Activated T-helper 1 cell treated with anti-CD3 and anti-CD28 coated beads, Interleukin-12 subunit alpha, Interleukin-12 subunit beta, Interleukin-2, Interleukin-4 antibody, amounts not matched to agents 30 ng/mL and 10 ng/mL and 1 ng/mL, durations not matched to agents 14 hours and 24 hours and 36 hours (primary cell): ENCODE results near the gene CDH23. TPM values are rescaled to one million over a fixed set of nuclear protein-coding genes. Genes with fewer than 3 reads are reported as not detected.

Experiments used
- DNase-seq: peaks from one replicate; pipeline ENCODE4 v3.0.0; 2021; ENCODE audit warnings: low spot score
- H3K27ac Mint-ChIP-seq: one replicate; pipeline ENCODE4 v1.8.0; 2021; ENCODE audit warnings: mild to moderate bottlenecking, mixed read lengths
- H3K27me3 Mint-ChIP-seq: one replicate; pipeline ENCODE4 v1.8.0; 2022; ENCODE audit warnings: mild to moderate bottlenecking, moderate library complexity, mixed read lengths; ENCODE audit not compliant: insufficient read depth
- H3K36me3 Mint-ChIP-seq: one replicate; pipeline ENCODE4 v1.8.0; 2021; ENCODE audit warnings: low read depth, mixed read lengths
- H3K4me1 Mint-ChIP-seq: one replicate; pipeline ENCODE4 v1.8.0; 2021; ENCODE audit warnings: low read depth, mixed read lengths
- H3K4me3 Mint-ChIP-seq: one replicate; pipeline ENCODE4 v1.8.0; 2021; ENCODE audit warnings: mild to moderate bottlenecking, moderate library complexity, mixed read lengths
- H3K9me3 Mint-ChIP-seq: one replicate; pipeline ENCODE4 v1.8.0; 2021; ENCODE audit warnings: mixed read lengths
- intact Hi-C: fragments of 100-400 bp; cut with micrococcal nuclease; formaldehyde crosslinking; loops from one replicate; pipeline ENCODE4 v1.15.1; 2024
- total RNA-seq: library from RNA; stranded (reverse); gene quantifications from 2 replicates; pipeline ENCODE4 v1.2.3, GENCODE V29; 2022

CDH23 gene
- total RNA-seq, 1 donor from 2014 or later = 0.57 TPM

- H3K4me1 Mint-ChIP-seq = peaks cover 95% of the 10 kb centered on the region
- no peaks in the 10 kb centered on the region for H3K27me3 Mint-ChIP-seq
- DNase-seq = no peak
- H3K9me3 Mint-ChIP-seq = no peaks in the 10 kb centered on the region
- peak overlapping the region; percentile 99 for H3K27ac Mint-ChIP-seq
- peak overlapping the region; percentile 76 for H3K4me3 Mint-ChIP-seq
- H3K36me3 Mint-ChIP-seq = peaks cover 60% of the 10 kb centered on the region
- intact Hi-C loops = no loop called here
Measured at GRCh38 chr10:71749396-71749795, 352.7 kb downstream of the CDH23 start.

GRCh38 chr10:71750124-71750841 is 353.6 kb downstream of the CDH23 start:
- peaks cover 66% of the 10 kb centered on the region for H3K36me3 Mint-ChIP-seq
- intact Hi-C loops = no loop called here
- DNase-seq = no peak
- H3K27ac Mint-ChIP-seq = peak overlapping the region; percentile 99
- no peaks in the 10 kb centered on the region for H3K9me3 Mint-ChIP-seq
- no peaks in the 10 kb centered on the region for H3K27me3 Mint-ChIP-seq
- H3K4me3 Mint-ChIP-seq = peak overlapping the region; percentile 35
- H3K4me1 Mint-ChIP-seq = peaks cover 95% of the 10 kb centered on the region

DNA sequence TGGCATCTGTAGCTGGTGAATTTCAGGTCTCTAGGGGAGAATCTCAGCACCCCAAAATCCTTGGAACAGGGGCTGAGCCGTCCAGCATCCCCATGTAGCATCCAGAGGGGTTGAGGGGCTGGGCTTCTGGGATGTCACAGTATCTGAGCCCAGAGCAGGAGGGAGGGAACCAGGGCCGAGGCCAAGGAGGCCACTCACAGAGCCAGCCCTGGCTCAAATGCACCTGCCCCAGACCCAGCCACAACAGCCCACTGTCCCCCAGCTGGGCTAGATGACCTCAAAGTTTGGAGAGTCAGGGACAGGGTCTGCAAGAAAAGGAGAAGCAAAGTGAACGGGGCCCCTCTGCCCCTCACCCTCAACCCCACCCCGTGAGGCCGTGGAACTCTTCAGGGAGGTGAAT is 354.3 kb downstream of the CDH23 start:
- H3K4me1 Mint-ChIP-seq = peaks cover 91% of the 10 kb centered on the region
- H3K36me3 Mint-ChIP-seq = peaks cover 66% of the 10 kb centered on the region
- H3K4me3 Mint-ChIP-seq = no peak overlapping the region
- DNase-seq = no peak
- no peaks in the 10 kb centered on the region for H3K9me3 Mint-ChIP-seq
- intact Hi-C loops = no loop called here
- H3K27me3 Mint-ChIP-seq = no peaks in the 10 kb centered on the region
- H3K27ac Mint-ChIP-seq = peak overlapping the region; percentile 99

GRCh38 chr10:71751515-71752224 is 354.9 kb downstream of the CDH23 start:
- Mint-ChIP-seq H3K27me3 (no peaks in the 10 kb centered on the region), H3K9me3 (no peaks in the 10 kb centered on the region), H3K27ac (peak overlapping the region; percentile 79), H3K4me3 (peak overlapping the region; percentile 17), H3K4me1 (peaks cover 91% of the 10 kb centered on the region), H3K36me3 (peaks cover 73% of the 10 kb centered on the region)
- DNase-seq = no peak
- intact Hi-C loops = no loop called here

DNA sequence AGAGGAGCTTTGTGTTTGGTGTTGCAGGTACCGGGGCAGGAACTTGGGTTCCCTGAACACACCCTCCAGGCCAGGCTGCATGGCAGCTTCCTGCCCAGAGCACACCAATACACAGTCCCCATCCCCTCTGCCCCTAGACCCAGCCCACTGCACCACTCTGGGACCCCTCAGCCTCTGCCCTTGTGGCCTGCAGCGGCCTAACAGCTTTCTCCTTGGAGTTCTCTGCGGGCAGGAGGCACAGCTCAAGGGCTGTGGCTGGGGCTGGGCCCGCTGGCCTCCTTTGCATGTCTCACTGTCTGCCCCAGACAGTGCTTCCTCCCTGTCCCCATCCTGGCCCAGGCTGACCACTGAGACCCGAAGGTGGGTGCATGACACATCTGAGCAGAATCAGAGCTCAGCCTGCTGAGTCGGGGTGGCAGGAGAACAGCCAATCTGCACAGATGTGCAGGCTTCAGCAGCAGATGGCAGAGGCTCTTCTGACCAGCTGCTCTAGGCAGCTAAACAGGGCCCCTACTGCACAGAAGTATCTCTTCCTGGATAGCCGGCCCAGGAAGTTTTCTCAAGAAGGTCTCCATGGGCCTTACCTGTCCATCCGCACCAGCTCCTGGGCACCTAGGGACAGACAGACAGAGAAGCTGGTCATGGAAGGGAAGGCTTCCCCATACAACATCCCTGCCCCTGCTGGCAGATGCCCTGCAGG is 355.8 kb downstream of the CDH23 start:
- peaks cover 91% of the 10 kb centered on the region for H3K4me1 Mint-ChIP-seq
- H3K36me3 Mint-ChIP-seq = peaks cover 70% of the 10 kb centered on the region
- DNase-seq = no peak
- H3K27ac Mint-ChIP-seq = peak overlapping the region; percentile 79
- no peaks in the 10 kb centered on the region for H3K27me3 Mint-ChIP-seq
- H3K4me3 Mint-ChIP-seq = peak overlapping the region; percentile 17
- intact Hi-C loops = no loop called here
- no peaks in the 10 kb centered on the region for H3K9me3 Mint-ChIP-seq

DNA sequence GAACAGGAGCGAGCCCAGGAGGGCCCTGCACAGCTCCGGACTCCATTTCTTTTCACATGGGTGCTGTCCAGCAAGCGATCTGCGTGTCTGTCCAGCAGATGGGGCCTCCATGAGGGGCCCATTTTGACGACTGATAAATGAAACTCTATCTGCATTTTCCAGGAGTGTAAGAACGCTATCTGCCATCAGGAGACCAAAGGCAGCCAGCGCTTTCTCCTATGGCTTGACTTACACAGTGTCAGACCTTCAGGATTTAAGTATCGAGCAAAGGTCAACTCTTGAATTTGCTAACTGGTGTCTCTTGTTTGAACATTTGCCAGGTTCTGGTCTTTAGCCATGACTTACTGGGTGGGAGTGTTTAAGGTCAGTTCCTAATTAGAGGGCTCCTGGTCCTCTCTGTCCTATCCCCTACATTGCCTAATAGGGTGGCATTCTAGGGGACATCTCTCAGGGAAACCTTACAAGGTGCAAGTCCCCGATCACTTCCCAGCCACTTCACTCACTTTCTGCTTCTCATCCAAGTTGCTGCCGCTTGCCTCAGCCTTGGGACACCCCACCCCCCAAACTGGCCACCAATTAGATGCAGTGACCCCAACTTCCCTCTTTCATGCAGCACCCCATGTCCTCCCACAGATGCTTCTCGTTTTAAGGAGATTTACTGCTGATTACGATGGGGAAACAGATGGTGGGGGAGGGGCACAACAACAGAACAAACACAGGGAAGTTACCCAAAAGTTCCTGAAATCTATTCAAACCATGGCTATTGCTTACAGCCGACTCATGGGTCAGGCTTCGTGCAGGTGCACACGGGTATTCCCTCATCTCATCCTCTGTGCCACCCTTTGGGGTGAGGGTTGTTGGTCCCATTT is 356.6 kb downstream of the CDH23 start:
- H3K27me3 Mint-ChIP-seq = no peaks in the 10 kb centered on the region
- H3K27ac Mint-ChIP-seq = peak overlapping the region; percentile 79
- intact Hi-C loops = no loop called here
- no peak for DNase-seq
- no peaks in the 10 kb centered on the region for H3K9me3 Mint-ChIP-seq
- peaks cover 73% of the 10 kb centered on the region for H3K36me3 Mint-ChIP-seq
- peak overlapping the region; percentile 15 for H3K4me3 Mint-ChIP-seq
- H3K4me1 Mint-ChIP-seq = peaks cover 91% of the 10 kb centered on the region

GRCh38 chr10:71753960-71754505 is 357.3 kb downstream of the CDH23 start:
- H3K36me3 Mint-ChIP-seq = peaks cover 71% of the 10 kb centered on the region

DNA sequence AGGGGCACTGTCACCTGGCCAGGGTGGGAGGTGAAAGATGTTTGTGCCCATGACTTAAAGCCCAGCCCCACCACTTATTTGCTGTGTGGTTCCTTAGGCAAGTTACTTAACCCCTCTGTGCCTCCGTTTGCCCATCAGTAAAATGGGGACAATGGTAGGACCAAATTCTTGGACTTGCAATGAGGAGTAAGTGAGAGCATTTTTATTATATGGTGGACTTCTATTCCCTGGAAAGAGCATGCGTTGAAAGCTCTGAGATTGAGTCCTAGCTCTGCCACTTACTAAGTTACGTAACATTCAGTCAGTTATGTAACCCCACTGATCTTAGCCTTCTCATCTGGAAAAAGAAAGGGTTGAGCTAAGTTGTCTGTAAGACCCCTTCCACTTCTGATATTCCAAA is 357.8 kb downstream of the CDH23 start:
- intact Hi-C loops = no loop called here
- DNase-seq = no peak
- H3K36me3 Mint-ChIP-seq = peaks cover 69% of the 10 kb centered on the region
- peaks cover 83% of the 10 kb centered on the region for H3K4me1 Mint-ChIP-seq
- H3K4me3 Mint-ChIP-seq = no peak overlapping the region
- H3K27me3 Mint-ChIP-seq = no peaks in the 10 kb centered on the region
- no peaks in the 10 kb centered on the region for H3K9me3 Mint-ChIP-seq
- peak overlapping the region; percentile 79 for H3K27ac Mint-ChIP-seq

More at GRCh38 chr10:71753960-71754505, 357.3 kb downstream of the CDH23 start:
- Mint-ChIP-seq H3K4me1 (peaks cover 88% of the 10 kb centered on the region), H3K4me3 (no peak overlapping the region), H3K27me3 (no peaks in the 10 kb centered on the region), H3K27ac (peak overlapping the region; percentile 79), H3K9me3 (no peaks in the 10 kb centered on the region)
- intact Hi-C loops = no loop called here
- no peak for DNase-seq

DNA sequence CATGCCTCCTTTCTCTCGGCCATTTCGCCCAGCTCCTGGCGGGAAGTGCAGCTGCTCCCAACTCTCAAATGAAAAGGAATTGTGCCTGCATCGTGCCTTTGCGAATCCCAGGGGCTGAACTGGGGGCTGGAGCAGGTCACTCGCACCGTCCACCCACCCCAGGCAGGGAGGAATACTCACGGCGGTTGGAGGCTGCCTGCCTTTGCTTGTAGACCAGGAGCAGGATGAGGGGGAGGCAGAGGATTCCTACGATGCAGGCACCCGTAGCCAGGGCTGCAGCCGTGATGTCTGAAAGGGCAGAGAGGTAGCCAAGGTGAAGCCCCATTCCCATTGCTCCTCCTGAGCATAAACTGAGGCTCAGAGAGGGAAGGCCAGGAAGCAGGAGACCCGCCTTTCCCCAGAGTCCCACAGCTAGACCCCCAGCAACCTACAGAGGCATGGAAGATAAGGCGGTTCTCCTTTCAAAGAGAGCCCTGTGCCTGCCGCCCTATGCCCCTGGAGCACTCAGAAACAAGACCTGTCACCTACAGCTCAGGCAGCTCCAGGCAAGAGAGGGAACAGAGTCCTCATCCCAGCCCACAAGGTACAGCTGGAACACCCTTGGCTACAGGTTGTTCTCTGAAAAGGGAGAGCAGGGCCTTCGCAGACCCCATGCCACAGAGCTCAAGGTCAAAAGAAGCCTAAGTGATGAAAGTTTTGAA is 358.6 kb downstream of the CDH23 start:
- no peak for DNase-seq
- Mint-ChIP-seq H3K9me3 (no peaks in the 10 kb centered on the region), H3K4me3 (no peak overlapping the region), H3K27me3 (no peaks in the 10 kb centered on the region), H3K4me1 (peaks cover 77% of the 10 kb centered on the region), H3K36me3 (peaks cover 65% of the 10 kb centered on the region), H3K27ac (peak overlapping the region; percentile 40)
- intact Hi-C loops = no loop called here

GRCh38 chr10:71756311-71757191 is 359.8 kb downstream of the CDH23 start:
- Mint-ChIP-seq H3K27me3 (no peaks in the 10 kb centered on the region), H3K4me1 (peaks cover 82% of the 10 kb centered on the region), H3K27ac (peak overlapping the region; percentile 94), H3K4me3 (peak overlapping the region; percentile 70), H3K9me3 (no peaks in the 10 kb centered on the region), H3K36me3 (peaks cover 67% of the 10 kb centered on the region)
- intact Hi-C loops = loop anchor here (1.0 to 2.0 kb wide), 4 partner anchors 8 to 30 kb away; partner anchors contain the start of gene VSIR
- no peak for DNase-seq

DNA sequence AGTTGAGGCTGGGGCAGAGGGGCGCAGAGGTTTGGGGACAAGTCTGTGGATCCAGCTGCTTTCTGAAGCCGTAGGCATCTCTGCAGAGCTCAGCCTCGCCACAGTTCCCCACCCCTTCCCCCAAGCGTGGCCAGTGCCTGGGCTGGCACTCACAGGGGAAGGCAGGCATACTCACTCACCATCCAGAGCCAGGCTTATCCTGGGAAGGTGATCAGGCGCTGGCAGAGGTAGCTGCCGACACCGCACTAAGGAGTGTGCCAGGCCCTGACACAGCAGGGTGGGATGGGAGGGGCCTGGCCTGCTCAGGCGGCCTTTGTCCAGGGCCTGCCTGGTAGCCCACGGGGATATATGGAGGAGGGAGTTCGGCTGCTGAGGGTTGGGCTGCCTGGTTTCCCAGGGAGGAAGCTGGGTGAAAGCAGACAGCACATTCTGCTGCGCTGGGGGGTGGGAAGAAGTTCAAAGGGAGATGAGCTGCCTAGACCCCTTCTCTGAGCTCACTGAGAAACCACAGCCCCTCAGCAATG is 360.7 kb downstream of the CDH23 start:
- peaks cover 60% of the 10 kb centered on the region for H3K36me3 Mint-ChIP-seq
- H3K27me3 Mint-ChIP-seq = no peaks in the 10 kb centered on the region
- H3K27ac Mint-ChIP-seq = peak overlapping the region; percentile 94
- no peak for DNase-seq
- H3K9me3 Mint-ChIP-seq = no peaks in the 10 kb centered on the region
- H3K4me3 Mint-ChIP-seq = peak overlapping the region; percentile 70
- H3K4me1 Mint-ChIP-seq = peaks cover 77% of the 10 kb centered on the region
- intact Hi-C loops = loop anchor here (1.0 to 2.0 kb wide), 2 partner anchors 11 to 15 kb away; partner anchors contain the start of gene VSIR
